CD4-positive, alpha-beta T cell treated with Interferon alpha-2 for 1 hour (primary cell): Measurements from ENCODE around the gene SPRR2B.
"Not testable (repeated sequence)": the region's sequence is repeated elsewhere in the genome, so short reads cannot be mapped to it uniquely, and the experiment has no call there.

Source experiments
- DNase-seq, 2 donors: peaks; one replicate each; pipeline ENCODE4 v3.0.0-alpha.2; 2020 to 2022

The SPRR2B gene

GRCh38 chr1:153071511-153071910 lies at the start of gene SPRR2B:
Gene SPRR2B (minus strand): TSS chr1:153071611. CDS start chr1:153070839, 772 bp downstream.
- DNase-seq, result no peak

- no peak for DNase-seq
Measured at GRCh38 chr1:153120945-153121344, 49.5 kb upstream of the SPRR2B start.

GRCh38 chr1:153119491-153119971 lies 48.1 kb upstream of the SPRR2B start:
- no peak for DNase-seq

- not testable (repeated sequence) for DNase-seq
Measured at GRCh38 chr1:153115264-153115663, 43.9 kb upstream of the SPRR2B start.

GRCh38 chr1:153113416-153113815 lies 42.0 kb upstream of the SPRR2B start, which contains the start of gene SPRR2F:
Gene SPRR2F (minus strand): TSS chr1:153113516. CDS start chr1:153112733, 783 bp downstream.
- no peak for DNase-seq

GRCh38 chr1:153112454-153112853 lies 41.0 kb upstream of the SPRR2B start:
- not testable (repeated sequence) for DNase-seq

- no peak for DNase-seq
Measured at GRCh38 chr1:153100245-153100644, 28.8 kb upstream of the SPRR2B start.

- DNase-seq, result no peak
Measured at GRCh38 chr1:153099461-153100045, 28.1 kb upstream of the SPRR2B start.

- no peak for DNase-seq
Measured at GRCh38 chr1:153095764-153096163, 24.4 kb upstream of the SPRR2B start.

GRCh38 chr1:153094426-153094825 lies 23.0 kb upstream of the SPRR2B start, which contains the start of gene SPRR2E:
Gene SPRR2E (minus strand): TSS chr1:153094526. CDS start chr1:153093751, 775 bp downstream.
- no peak for DNase-seq

- no peak for DNase-seq
Measured at GRCh38 chr1:153087652-153088051, 16.2 kb upstream of the SPRR2B start.

GRCh38 chr1:153081736-153082135 lies 10.3 kb upstream of the SPRR2B start:
- DNase-seq, result no peak

- no peak for DNase-seq
Measured at GRCh38 chr1:153072806-153073726, 1.7 kb upstream of the SPRR2B start.

GRCh38 chr1:153070243-153070642 lies 1.2 kb downstream of the SPRR2B start:
- DNase-seq, result no peak

- DNase-seq, result no peak
Measured at GRCh38 chr1:153058826-153059784, 12.3 kb downstream of the SPRR2B start.

GRCh38 chr1:153058154-153058553 lies 13.3 kb downstream of the SPRR2B start:
- no peak for DNase-seq

GRCh38 chr1:153057375-153057774 lies 14.0 kb downstream of the SPRR2B start, which contains the start of gene SPRR2A:
Gene SPRR2A (minus strand): TSS chr1:153057512. CDS start chr1:153056735, 777 bp downstream.
- no peak for DNase-seq

- not testable (repeated sequence) for DNase-seq
Measured at GRCh38 chr1:153056111-153056510, 15.3 kb downstream of the SPRR2B start.

GRCh38 chr1:153049211-153049610 lies 22.2 kb downstream of the SPRR2B start:
- no peak for DNase-seq

GRCh38 chr1:153040950-153041631 lies 30.3 kb downstream of the SPRR2B start, which contains the start of gene SPRR2D:
Gene SPRR2D (minus strand): TSS chr1:153041120. CDS start chr1:153040346, 774 bp downstream.
- no peak for DNase-seq

GRCh38 chr1:153035211-153035610 lies 36.2 kb downstream of the SPRR2B start:
- no peak for DNase-seq
